OCI-LY7 (cell line): ENCODE data around the gene EFCAB7. TPM values are rescaled to one million over a fixed set of nuclear protein-coding genes. Genes with fewer than 3 reads are reported as not detected.
A peak's percentile ranks its signal among the peaks of the same experiment; 100 is the strongest.

Source experiments
- BruUV-seq: library from RNA; stranded (reverse); fragments of 400-500 nt; replicated peaks from 2 replicates; lab custom pipeline; 2021; lab: Mats Ljungman, UMichigan
- CTCF ChIA-PET: fragments of 300-600 bp; sonication (Branson Sonifier 250); formaldehyde crosslinking; loops from one replicate; lab custom pipeline; 2022; ENCODE audit warnings: antibody characterized with exemption; ENCODE audit not compliant: unreplicated experiment; lab: Charles Lee
- POLR2A ChIA-PET: fragments of 300-600 bp; sonication (Branson Sonifier 250); formaldehyde crosslinking; loops from one replicate; lab custom pipeline; 2022; ENCODE audit warnings: antibody characterized with exemption; lab: Charles Lee
- DNase-seq: peaks from one replicate; pipeline ENCODE4 v3.0.0-alpha.2; 2015; ENCODE audit warnings: low spot score
- H2AFZ ChIP-seq: fragments of 200-600 bp; sonication (generic), shearing (Covaris generic); 2 replicates; pipeline ENCODE4 v1.6.1; 2014; ENCODE audit warnings: mild to moderate bottlenecking, antibody characterized with exemption, low read length, moderate library complexity
- H3K27ac ChIP-seq: fragments of 200-600 bp; sonication (generic); 2 replicates; pipeline ENCODE4 v1.5.1; 2014; ENCODE audit warnings: mixed run types, low read depth, mild to moderate bottlenecking, moderate library complexity, low read length, inconsistent platforms; ENCODE audit not compliant: poor library complexity, severe bottlenecking
- H3K36me3 ChIP-seq: fragments of 200-600 bp; sonication (generic); 2 replicates; pipeline ENCODE4 v1.6.1; 2014; ENCODE audit warnings: mild to moderate bottlenecking, antibody characterized with exemption, low read length, moderate library complexity, mixed read lengths; ENCODE audit not compliant: insufficient read depth
- H3K4me1 ChIP-seq: fragments of 200-600 bp; sonication (generic); 2 replicates; pipeline ENCODE4 v1.5.1; 2014; ENCODE audit warnings: mild to moderate bottlenecking, low read length; ENCODE audit not compliant: insufficient read depth, poor library complexity, severe bottlenecking
- H3K4me2 ChIP-seq: fragments of 200-600 bp; sonication (generic); 2 replicates; pipeline ENCODE4 v1.6.1; 2014; ENCODE audit warnings: mild to moderate bottlenecking, low read length
- H3K4me3 ChIP-seq: fragments of 200-600 bp; sonication (generic); 2 replicates; pipeline ENCODE4 v1.5.1; 2014; ENCODE audit warnings: mild to moderate bottlenecking, low read depth, low read length; ENCODE audit not compliant: poor library complexity, severe bottlenecking
- H3K79me2 ChIP-seq: fragments of 200-600 bp; sonication (generic); 2 replicates; pipeline ENCODE4 v1.6.1; 2016; ENCODE audit warnings: low read depth, mild to moderate bottlenecking, low read length, moderate library complexity, mixed read lengths; ENCODE audit not compliant: insufficient read depth
- H3K9me2 ChIP-seq: fragments of 200-600 bp; sonication (generic); 2 replicates; pipeline ENCODE4 v1.6.1; 2016; ENCODE audit warnings: mild to moderate bottlenecking, low read length, mixed read lengths; ENCODE audit not compliant: insufficient read depth
- H3K9me3 ChIP-seq: fragments of 200-600 bp; sonication (generic); 2 replicates; pipeline ENCODE4 v1.6.1; 2014; ENCODE audit warnings: mild to moderate bottlenecking, mixed run types, low read length, mixed read lengths
- H4K20me1 ChIP-seq: fragments of 200-600 bp; sonication (generic); 2 replicates; pipeline ENCODE4 v1.6.1; 2014; ENCODE audit warnings: mild to moderate bottlenecking, antibody characterized with exemption, low read length, moderate library complexity, mixed read lengths; ENCODE audit not compliant: insufficient read depth
- CTCF ChIP-seq: fragments of 200-600 bp; sonication (generic); conservative IDR thresholded peaks from 2 replicates; pipeline ENCODE4 v1.5.1; 2014; ENCODE audit warnings: mild to moderate bottlenecking, antibody characterized with exemption, low read length, moderate library complexity, mixed read lengths
- EZH2phosphoT487 ChIP-seq: fragments of 200-600 bp; sonication (generic); IDR thresholded peaks from 2 replicates; pipeline ENCODE4 v1.6.1; 2018; ENCODE audit warnings: low read depth, borderline replicate concordance, mild to moderate bottlenecking, mixed run types, antibody characterized with exemption, low read length, moderate library complexity, mixed read lengths
- intact Hi-C: fragments of 100-400 bp; cut with micrococcal nuclease; formaldehyde crosslinking; loops from one replicate; pipeline ENCODE4 v1.10.0; 2022; ENCODE audit not compliant: unreplicated experiment
- total RNA-seq, 2 experiments: library from RNA; depleted of rRNA in 1 of 2; stranded (reverse); fragments of >200 nt in 1 of 2; shearing (Covaris generic) in 1 of 2; gene quantifications; 2 replicates each; pipeline ENCODE4 v1.2.3, GENCODE V29; 2014 to 2022

Gene EFCAB7
- total RNA-seq, 2 experiments from 2014 or later = 10.5 to 11.8 TPM

GRCh38 chr1:63524201-63524600 lies 876 bp downstream of the EFCAB7 start:
- intact Hi-C loops = loop anchor here (5.0 to 10.0 kb wide), 3 partner anchors 301 to 1799 kb away; partner anchors contain the start of genes TM2D1 and USP1
- H2AFZ ChIP-seq = peak overlapping the region; percentile 91
- CTCF ChIA-PET = no interaction called here

GRCh38 chr1:63532727-63533126 lies 9.4 kb downstream of the EFCAB7 start:
- no peak overlapping the region for H3K4me2 ChIP-seq
- BruUV-seq = no TSS peak
- POLR2A ChIA-PET = no interaction called here
- no peaks in the 10 kb centered on the region for H3K4me1 ChIP-seq
- peaks cover 49% of the 10 kb centered on the region for H3K36me3 ChIP-seq
- DNase-seq = no peak
- no peak overlapping the region for H2AFZ ChIP-seq
- H3K27ac ChIP-seq = no peak overlapping the region
- no peaks in the 10 kb centered on the region for H3K9me2 ChIP-seq
- intact Hi-C loops = no loop called here
- no peak for TF ChIP-seq CTCF
- TF ChIP-seq EZH2phosphoT487 = no peak
- no peaks in the 10 kb centered on the region for H3K79me2 ChIP-seq
- no peaks in the 10 kb centered on the region for H4K20me1 ChIP-seq
- no peak overlapping the region for H3K4me3 ChIP-seq
- no peaks in the 10 kb centered on the region for H3K9me3 ChIP-seq
- CTCF ChIA-PET = no interaction called here

More at GRCh38 chr1:63524201-63524600, 876 bp downstream of the EFCAB7 start:
- H3K4me3 ChIP-seq = peak overlapping the region; percentile 95
- TF ChIP-seq EZH2phosphoT487 (no peak), CTCF (0 out of 2 replicates have a peak, but pooled peaks have one; percentile 14)
- no peaks in the 10 kb centered on the region for H3K9me3 ChIP-seq
- peak; percentile 27 for DNase-seq
- no TSS peak for BruUV-seq
- peak overlapping the region; percentile 82 for H3K27ac ChIP-seq
- H3K9me2 ChIP-seq = no peaks in the 10 kb centered on the region
- H3K4me2 ChIP-seq = peak overlapping the region; percentile 90
- POLR2A ChIA-PET = interaction anchor here (0.7 to 1.7 kb wide), 3 partner anchors 13 to 119 kb away, joined by 3 to 6 read pairs (median 3); no protein-coding TSS in a partner anchor
- peaks cover 31% of the 10 kb centered on the region for H3K4me1 ChIP-seq
- H3K79me2 ChIP-seq = peaks cover 62% of the 10 kb centered on the region
- H3K36me3 ChIP-seq = peaks cover 22% of the 10 kb centered on the region; the same call in 1 of the 2 replicates
- 0 out of 2 replicates have a peak, but pooled peaks cover 9% of the 10 kb centered on the region for H4K20me1 ChIP-seq

GRCh38 chr1:63533931-63534330 lies 10.6 kb downstream of the EFCAB7 start:
- BruUV-seq = no TSS peak
- POLR2A ChIA-PET = no interaction called here
- peaks cover 41% of the 10 kb centered on the region for H3K36me3 ChIP-seq
- H4K20me1 ChIP-seq = no peaks in the 10 kb centered on the region
- H3K9me2 ChIP-seq = no peaks in the 10 kb centered on the region
- no peaks in the 10 kb centered on the region for H3K79me2 ChIP-seq
- TF ChIP-seq CTCF (no peak), EZH2phosphoT487 (no peak)
- H3K27ac ChIP-seq = no peak overlapping the region
- no peaks in the 10 kb centered on the region for H3K4me1 ChIP-seq
- DNase-seq = no peak
- intact Hi-C loops = no loop called here
- no peak overlapping the region for H2AFZ ChIP-seq
- no peak overlapping the region for H3K4me2 ChIP-seq
- CTCF ChIA-PET = no interaction called here
- H3K9me3 ChIP-seq = no peaks in the 10 kb centered on the region
- H3K4me3 ChIP-seq = no peak overlapping the region
